ENCODE results near the gene RNF151. TPM values are rescaled to one million over a fixed set of nuclear protein-coding genes. Genes with fewer than 3 reads are reported as not detected.
A peak's percentile ranks its signal among the peaks of the same experiment; 100 is the strongest.
"Not testable (repeated sequence)": the region's sequence is repeated elsewhere in the genome, so short reads cannot be mapped to it uniquely, and the experiment has no call there.

The RNF151 gene
- total RNA-seq, 2 experiments from 2014 or later: not detected

- intact Hi-C loops (cut with DNase I, micrococcal nuclease): no loop called here
- H3K4me1 ChIP-seq (ENCODE audit: insufficient read depth, low read length): no peaks in the 10 kb centered on the region
- no peaks in the 10 kb centered on the region for H3K36me3 Mint-ChIP-seq (ENCODE audit: low read depth)
- ATAC-seq (ENCODE audit: poor library complexity) (no peak), DNase-seq (no peak)
- no peak overlapping the region for H3K4me3 ChIP-seq (ENCODE audit: low read length)
- H3K27ac ChIP-seq (ENCODE audit: low read depth in 1 of 2, low read length in 2 of 2): no peak overlapping the region
- H3K9me3 ChIP-seq (ENCODE audit: control insufficient read depth in 1 of 2, insufficient read depth in 1 of 2, low read length in 2 of 2): no peaks in the 10 kb centered on the region
- no peak overlapping the region for H3K4me3 Mint-ChIP-seq
- no peaks in the 10 kb centered on the region for H3K36me3 ChIP-seq (ENCODE audit: insufficient read depth, low read length)
- no peak overlapping the region for H3K27ac Mint-ChIP-seq
- CTCF ChIA-PET: no interaction called here
- no peak for TF ChIP-seq CTCF (IDR thresholded peaks at IDR 0.05)
- POLR2A ChIA-PET: interaction anchor here (2.0 kb wide), 1 partner anchor 15 kb away, joined by 7 read pairs; the partner anchor contains the start of gene RPS2
- H3K27me3 Mint-ChIP-seq: no peaks in the 10 kb centered on the region
- no peaks in the 10 kb centered on the region for H3K27me3 ChIP-seq (ENCODE audit: control insufficient read depth in 1 of 2, insufficient read depth in 2 of 2, low read length in 2 of 2)
- no peaks in the 10 kb centered on the region for H3K4me1 Mint-ChIP-seq (ENCODE audit: low read depth)
- H3K9me3 Mint-ChIP-seq: no peaks in the 10 kb centered on the region
Observed at GRCh38 chr16:1950047-1950446, 16.6 kb upstream of the RNF151 start.

- no peaks in the 10 kb centered on the region for H3K9me3 Mint-ChIP-seq
- no peak overlapping the region for H3K4me3 Mint-ChIP-seq
- intact Hi-C loops (cut with DNase I, micrococcal nuclease): no loop called here
- Histone ChIP-seq H3K27ac (ENCODE audit: low read depth in 1 of 2, low read length in 2 of 2) (no peak overlapping the region), H3K9me3 (ENCODE audit: control insufficient read depth in 1 of 2, insufficient read depth in 1 of 2, low read length in 2 of 2) (no peaks in the 10 kb centered on the region), H3K27me3 (ENCODE audit: control insufficient read depth in 1 of 2, insufficient read depth in 2 of 2, low read length in 2 of 2) (no peaks in the 10 kb centered on the region), H3K36me3 (ENCODE audit: insufficient read depth, low read length) (no peaks in the 10 kb centered on the region), H3K4me3 (ENCODE audit: low read length) (no peak overlapping the region), H3K4me1 (ENCODE audit: insufficient read depth, low read length) (no peaks in the 10 kb centered on the region)
- no peak overlapping the region for H3K27ac Mint-ChIP-seq
- H3K4me1 Mint-ChIP-seq (ENCODE audit: low read depth): no peaks in the 10 kb centered on the region
- no peaks in the 10 kb centered on the region for H3K27me3 Mint-ChIP-seq
- CTCF ChIA-PET: no interaction called here
- H3K36me3 Mint-ChIP-seq (ENCODE audit: low read depth): no peaks in the 10 kb centered on the region
- POLR2A ChIA-PET: interaction anchor here (2.0 kb wide), 1 partner anchor 14 kb away, joined by 7 read pairs; the partner anchor contains the start of gene RPS2
- TF ChIP-seq CTCF (IDR thresholded peaks at IDR 0.05): no peak
- ATAC-seq (ENCODE audit: poor library complexity): no peak
- DNase-seq: no peak
Observed at GRCh38 chr16:1950559-1950958, 16.1 kb upstream of the RNF151 start.

GRCh38 chr16:1953734-1954133, 12.9 kb upstream of the RNF151 start:
- ChIA-PET POLR2A (interaction anchor here (1.8 kb wide), 1 partner anchor 11 kb away, joined by 5 read pairs; the partner anchor contains the start of gene RPS2), CTCF (no interaction called here)
- intact Hi-C loops (cut with DNase I, micrococcal nuclease): no loop called here
- Histone ChIP-seq H3K9me3 (ENCODE audit: control insufficient read depth in 1 of 2, insufficient read depth in 1 of 2, low read length in 2 of 2) (no peaks in the 10 kb centered on the region), H3K27me3 (ENCODE audit: control insufficient read depth in 1 of 2, insufficient read depth in 2 of 2, low read length in 2 of 2) (no peaks in the 10 kb centered on the region), H3K4me1 (ENCODE audit: insufficient read depth, low read length) (peaks cover 3% of the 10 kb centered on the region), H3K36me3 (ENCODE audit: insufficient read depth, low read length) (no peaks in the 10 kb centered on the region), H3K4me3 (ENCODE audit: low read length) (no peak overlapping the region), H3K27ac (ENCODE audit: low read depth in 1 of 2, low read length in 2 of 2) (no peak overlapping the region)
- H3K36me3 Mint-ChIP-seq (ENCODE audit: low read depth): no peaks in the 10 kb centered on the region
- no peak overlapping the region for H3K4me3 Mint-ChIP-seq
- H3K27me3 Mint-ChIP-seq: no peaks in the 10 kb centered on the region
- no peaks in the 10 kb centered on the region for H3K4me1 Mint-ChIP-seq (ENCODE audit: low read depth)
- H3K27ac Mint-ChIP-seq: no peak overlapping the region
- no peak for ATAC-seq (ENCODE audit: poor library complexity)
- no peak for TF ChIP-seq CTCF (IDR thresholded peaks at IDR 0.05)
- DNase-seq: peak in 1 of 14 experiments; percentile 31
- H3K9me3 Mint-ChIP-seq: no peaks in the 10 kb centered on the region

- H3K4me3 ChIP-seq (ENCODE audit: low read length); H3K9me3 ChIP-seq (ENCODE audit: control insufficient read depth in 1 of 2, insufficient read depth in 1 of 2, low read length in 2 of 2); CTCF ChIA-PET; H3K27ac Mint-ChIP-seq; H3K27ac ChIP-seq (ENCODE audit: low read depth in 1 of 2, low read length in 2 of 2); DNase-seq; ATAC-seq (ENCODE audit: poor library complexity); H3K27me3 ChIP-seq (ENCODE audit: control insufficient read depth in 1 of 2, insufficient read depth in 2 of 2, low read length in 2 of 2); H3K9me3 Mint-ChIP-seq; H3K4me3 Mint-ChIP-seq; H3K27me3 Mint-ChIP-seq: not testable (repeated sequence)
- POLR2A ChIA-PET: interaction anchor here (1.1 to 1.4 kb wide), 2 partner anchors 14 kb away, joined by 3 to 4 read pairs; partner anchors contain the start of genes MSRB1 and TBL3
- H3K36me3 ChIP-seq (ENCODE audit: insufficient read depth, low read length): peaks cover 19% of the 10 kb centered on the region
- H3K4me1 ChIP-seq (ENCODE audit: insufficient read depth, low read length): peaks cover 38% of the 10 kb centered on the region
- Mint-ChIP-seq H3K36me3 (ENCODE audit: low read depth) (peaks cover 23% of the 10 kb centered on the region), H3K4me1 (ENCODE audit: low read depth) (peaks cover 31% of the 10 kb centered on the region)
- intact Hi-C loops (cut with DNase I, micrococcal nuclease): loop anchor here in 1 of 2 experiments (5.0 kb wide), 1 partner anchor 90 kb away; the partner anchor contains the start of genes NTHL1 and TSC2
Observed at GRCh38 chr16:1957434-1958142, 9.1 kb upstream of the RNF151 start.

- H3K4me1 ChIP-seq (ENCODE audit: insufficient read depth, low read length): peaks cover 44% of the 10 kb centered on the region
- peaks cover 31% of the 10 kb centered on the region for H3K4me1 Mint-ChIP-seq (ENCODE audit: low read depth)
- H3K27ac ChIP-seq (ENCODE audit: low read depth in 1 of 2, low read length in 2 of 2); H3K4me3 ChIP-seq (ENCODE audit: low read length); CTCF ChIA-PET; H3K27me3 Mint-ChIP-seq; ATAC-seq (ENCODE audit: poor library complexity); H3K27me3 ChIP-seq (ENCODE audit: control insufficient read depth in 1 of 2, insufficient read depth in 2 of 2, low read length in 2 of 2); H3K27ac Mint-ChIP-seq; H3K9me3 Mint-ChIP-seq; H3K4me3 Mint-ChIP-seq; H3K9me3 ChIP-seq (ENCODE audit: control insufficient read depth in 1 of 2, insufficient read depth in 1 of 2, low read length in 2 of 2): not testable (repeated sequence)
- peak in 1 of 14 experiments; percentile 26 for DNase-seq
- H3K36me3 Mint-ChIP-seq (ENCODE audit: low read depth): peaks cover 28% of the 10 kb centered on the region
- intact Hi-C loops (cut with DNase I, micrococcal nuclease): loop anchor here in 1 of 2 experiments (5.0 kb wide), 1 partner anchor 89 kb away; the partner anchor contains the start of genes NTHL1 and TSC2
- POLR2A ChIA-PET: interaction anchor here (1.1 to 1.4 kb wide), 2 partner anchors 14 to 15 kb away, joined by 3 to 4 read pairs; partner anchors contain the start of genes MSRB1 and TBL3
- peaks cover 24% of the 10 kb centered on the region for H3K36me3 ChIP-seq (ENCODE audit: insufficient read depth, low read length)
Observed at GRCh38 chr16:1958143-1958491, 8.5 kb upstream of the RNF151 start.
